ENCODE results near the gene PPP1R9B. TPM values are rescaled to one million over a fixed set of nuclear protein-coding genes. Genes with fewer than 3 reads are reported as not detected.

Gene PPP1R9B
- total RNA-seq, 4 donors from 2014 or later, result 14.0 to 29.2 (median 20.0) TPM

GRCh38 chr17:50103252-50103651 lies 47.2 kb downstream of the PPP1R9B start:
- no peak for TF ChIP-seq CTCF (IDR thresholded peaks at IDR 0.05; ENCODE audit: low read depth)

DNA sequence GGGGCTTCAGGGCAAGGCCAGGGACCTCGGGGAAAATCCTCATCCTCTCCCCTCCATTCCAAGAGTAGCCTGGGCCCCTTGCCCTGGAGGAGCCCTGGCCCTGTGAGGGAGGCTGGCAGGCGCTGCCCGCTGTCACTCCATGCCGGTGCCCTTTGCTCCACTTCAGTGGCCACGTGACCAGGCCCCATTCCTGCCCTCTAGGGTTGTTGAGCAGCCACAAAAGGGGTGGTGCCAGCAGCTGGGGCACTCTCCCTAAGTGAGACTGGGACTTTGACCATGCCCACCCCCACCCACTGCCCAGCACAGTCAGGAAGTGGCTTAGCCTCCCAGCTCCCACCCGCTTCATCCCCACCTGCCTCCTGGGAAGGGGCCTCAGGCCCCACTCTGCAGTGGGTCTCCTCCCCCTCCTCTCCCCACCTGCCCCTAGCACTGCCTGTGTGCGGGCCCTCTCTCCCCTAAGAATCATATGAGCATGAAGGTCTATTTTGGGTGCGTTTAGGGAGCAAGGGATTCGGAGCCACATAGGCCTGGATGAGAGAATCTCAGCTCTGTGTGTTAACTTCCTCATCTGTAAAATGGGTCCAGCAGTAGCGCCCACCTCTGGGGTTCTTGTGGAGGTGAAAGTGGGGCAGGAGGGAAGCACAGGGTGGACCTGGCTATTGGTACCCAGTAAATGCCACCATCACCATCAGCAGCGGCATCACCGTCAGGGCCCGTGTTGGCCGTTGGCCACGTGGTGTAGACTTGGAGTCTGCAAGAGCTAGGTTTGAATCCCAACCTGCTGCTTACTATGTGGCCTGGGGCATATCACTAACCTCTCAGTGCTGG lies 48.1 kb downstream of the PPP1R9B start:
- no peak for TF ChIP-seq CTCF (IDR thresholded peaks at IDR 0.05; ENCODE audit: low read depth)

- TF ChIP-seq CTCF (IDR thresholded peaks at IDR 0.05; ENCODE audit: low read depth), result no peak
These were observed 48.9 kb downstream of the PPP1R9B start for GRCh38 chr17:50101346-50102163.

GRCh38 chr17:50100921-50101345 lies 49.5 kb downstream of the PPP1R9B start:
- TF ChIP-seq CTCF (IDR thresholded peaks at IDR 0.05; ENCODE audit: low read depth), result no peak

DNA sequence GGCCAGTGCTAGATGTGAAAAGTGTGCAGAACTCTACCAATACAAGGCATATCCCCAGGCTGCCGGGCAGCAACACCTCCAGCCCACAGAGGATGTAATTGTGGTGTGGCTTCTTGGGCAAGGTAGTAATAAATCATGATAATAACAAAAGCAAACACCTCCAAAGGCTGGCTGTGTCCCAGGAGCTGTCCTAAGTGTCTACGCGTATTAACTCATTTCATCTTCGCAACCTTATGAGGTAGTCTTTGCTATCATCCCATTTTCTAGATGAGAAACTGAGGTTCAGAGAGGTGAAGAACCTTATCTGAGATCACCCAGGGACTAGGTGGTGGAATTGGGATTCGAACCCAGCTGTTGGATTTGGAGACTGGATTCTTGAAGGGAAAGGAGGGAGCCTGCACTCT lies 50.0 kb downstream of the PPP1R9B start:
- TF ChIP-seq CTCF (IDR thresholded peaks at IDR 0.05; ENCODE audit: low read depth), result no peak

DNA sequence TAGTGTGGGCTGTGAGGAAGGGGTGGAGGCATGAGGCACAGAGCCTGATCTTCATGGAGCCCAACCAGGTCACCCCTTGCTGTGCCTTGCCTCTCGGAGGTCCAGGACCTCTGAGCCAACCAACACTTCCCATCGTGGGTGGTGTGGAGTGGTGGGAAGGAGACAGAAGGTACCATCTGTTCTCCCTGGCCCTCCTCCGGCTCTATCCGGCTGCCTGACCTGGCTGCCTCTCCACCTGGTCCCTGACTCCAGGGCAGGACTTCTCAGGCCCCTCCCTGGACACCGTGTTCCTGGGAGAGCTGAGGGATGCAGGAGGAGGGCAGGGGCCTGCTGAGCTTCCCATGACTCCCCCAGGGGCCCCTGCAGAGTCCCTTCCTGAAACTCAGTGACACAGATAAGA lies 51.5 kb downstream of the PPP1R9B start:
- TF ChIP-seq CTCF (IDR thresholded peaks at IDR 0.05; ENCODE audit: low read depth), result no peak

DNA sequence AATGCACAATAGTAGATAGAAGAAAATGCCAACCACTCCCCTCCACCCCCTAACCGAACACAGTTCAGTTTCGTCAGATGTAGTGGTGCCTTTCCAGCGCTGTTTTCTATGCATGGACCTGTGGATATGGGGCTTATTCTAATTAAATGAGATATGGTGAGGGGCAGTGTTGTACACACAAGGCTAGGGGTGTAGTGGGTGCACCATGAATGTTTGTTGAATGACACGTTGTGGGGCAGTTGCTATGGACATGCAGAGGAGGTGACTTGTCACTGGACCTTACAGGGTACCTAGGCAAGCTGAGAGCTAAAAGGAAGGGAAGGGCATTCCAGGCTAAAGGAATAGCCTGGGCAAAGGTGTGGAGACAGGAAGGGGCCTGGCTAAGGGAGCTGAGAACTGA lies 51.9 kb downstream of the PPP1R9B start:
- no peak for TF ChIP-seq CTCF (IDR thresholded peaks at IDR 0.05; ENCODE audit: low read depth)
